HepG2 (cell line): ENCODE measurements around the gene ARL11. TPM values are rescaled to one million over a fixed set of nuclear protein-coding genes. Genes with fewer than 3 reads are reported as not detected.

Experiments
- CHCHD3 ChIP-seq: sonication (generic); formaldehyde crosslinking; IDR thresholded peaks from 2 replicates; pipeline ENCODE4 v1.8.0; 2022; ENCODE audit warnings: mild to moderate bottlenecking, missing genetic modification reagents, moderate library complexity
- CTCF ChIP-seq: sonication (generic); formaldehyde crosslinking; IDR thresholded peaks from 2 replicates; pipeline ENCODE4 v1.5.0; 2020; ENCODE audit warnings: mild to moderate bottlenecking, missing genetic modification reagents, moderate library complexity
- FOXA1 ChIP-seq, 2 experiments: fragments of 450-650 bp in 1 of 2; sonication (generic) in 1 of 2; formaldehyde crosslinking in 1 of 2; IDR thresholded peaks; 2 replicates each; pipeline versions ENCODE4 v1.4.0 to v1.6.1; 2016 to 2020; ENCODE audit warnings: missing genetic modification reagents in 1 of 2
- KLF13 ChIP-seq: sonication (generic); formaldehyde crosslinking; IDR thresholded peaks from 2 replicates; pipeline ENCODE4 v1.4.0; 2020; ENCODE audit warnings: mild to moderate bottlenecking, missing genetic modification reagents
- MBNL3 ChIP-seq: fragments of 250-450 bp; sonication (Bioruptor Pico); conservative IDR thresholded peaks from 2 replicates; pipeline ENCODE4 v1.8.0; 2022; ENCODE audit warnings: mild to moderate bottlenecking, inconsistent platforms
- MTF1 ChIP-seq: sonication (generic); formaldehyde crosslinking; IDR thresholded peaks from 2 replicates; pipeline ENCODE4 v1.5.0; 2020; ENCODE audit warnings: missing genetic modification reagents
- NR1H2 ChIP-seq: sonication (generic); formaldehyde crosslinking; IDR thresholded peaks from 2 replicates; pipeline ENCODE4 v1.8.1; 2022; ENCODE audit warnings: low read depth, missing genetic modification reagents, borderline replicate concordance
- POGZ ChIP-seq: sonication (generic); formaldehyde crosslinking; IDR thresholded peaks from 2 replicates; pipeline ENCODE4 v1.4.0; 2020; ENCODE audit warnings: mild to moderate bottlenecking, missing genetic modification reagents
- RAD21 ChIP-seq: fragments of 450-650 bp; formaldehyde crosslinking; IDR thresholded peaks from 2 replicates; pipeline ENCODE4 v1.5.0; 2020; ENCODE audit warnings: mild to moderate bottlenecking
- RBAK ChIP-seq: sonication (generic); formaldehyde crosslinking; IDR thresholded peaks from 2 replicates; pipeline ENCODE4 v1.5.1; 2020; ENCODE audit warnings: mild to moderate bottlenecking, missing genetic modification reagents
- SYNCRIP ChIP-seq: fragments of 200-400 bp; formaldehyde crosslinking; IDR thresholded peaks from 2 replicates; pipeline ENCODE4 v1.6.1; 2018; ENCODE audit warnings: mild to moderate bottlenecking, low read depth, low read length; ENCODE audit not compliant: insufficient read depth
- THRA ChIP-seq: sonication (generic); formaldehyde crosslinking; IDR thresholded peaks from 2 replicates; pipeline ENCODE4 v1.4.0; 2020; ENCODE audit warnings: missing genetic modification reagents, borderline replicate concordance
- ZBTB44 ChIP-seq: sonication (generic); formaldehyde crosslinking; IDR thresholded peaks from 2 replicates; pipeline ENCODE4 v1.4.0; 2020; ENCODE audit warnings: missing genetic modification reagents
- ZFP1 ChIP-seq: IDR thresholded peaks from 2 replicates; pipeline ENCODE4 v1.6.1; 2016
- ZMYM2 ChIP-seq: sonication (generic); formaldehyde crosslinking; IDR thresholded peaks from 2 replicates; pipeline ENCODE4 v1.8.0; 2022; ENCODE audit warnings: mild to moderate bottlenecking, missing genetic modification reagents
- ZNF12 ChIP-seq: sonication (generic); formaldehyde crosslinking; IDR thresholded peaks from 2 replicates; pipeline ENCODE4 v1.5.0; 2020; ENCODE audit warnings: missing genetic modification reagents
- ZNF253 ChIP-seq: sonication (generic); formaldehyde crosslinking; IDR thresholded peaks from 2 replicates; pipeline ENCODE4 v1.8.0; 2022; ENCODE audit warnings: mild to moderate bottlenecking, missing genetic modification reagents, borderline replicate concordance
- ZNF501 ChIP-seq: sonication (generic); formaldehyde crosslinking; IDR thresholded peaks from 2 replicates; pipeline ENCODE4 v1.5.1; 2020; ENCODE audit warnings: mild to moderate bottlenecking, moderate library complexity, missing genetic modification reagents
- ZNF747 ChIP-seq: sonication (generic); formaldehyde crosslinking; IDR thresholded peaks from 2 replicates; pipeline ENCODE4 v1.8.1; 2023; ENCODE audit warnings: missing genetic modification reagents, mild to moderate bottlenecking, borderline replicate concordance
- ZNF766 ChIP-seq: sonication (generic); formaldehyde crosslinking; IDR thresholded peaks from 2 replicates; pipeline ENCODE4 v1.5.0; 2020; ENCODE audit warnings: missing genetic modification reagents, borderline replicate concordance
- ZNF790 ChIP-seq: sonication (generic); formaldehyde crosslinking; IDR thresholded peaks from 2 replicates; pipeline ENCODE4 v1.8.0; 2022; ENCODE audit warnings: missing genetic modification reagents, mild to moderate bottlenecking, borderline replicate concordance
- ZNF816 ChIP-seq: sonication (generic); formaldehyde crosslinking; IDR thresholded peaks from 2 replicates; pipeline ENCODE4 v1.8.0; 2022; ENCODE audit warnings: missing genetic modification reagents, mild to moderate bottlenecking, borderline replicate concordance
- ZSCAN31 ChIP-seq: sonication (generic); formaldehyde crosslinking; IDR thresholded peaks from 2 replicates; pipeline ENCODE4 v1.5.0; 2020; ENCODE audit warnings: low read depth, mild to moderate bottlenecking, missing genetic modification reagents
- polyA plus RNA-seq, 8 experiments: library from polyadenylated mRNA; depleted of rRNA in 3 of 8; stranded (reverse) in 7 of 8; unstranded in 1 of 8; fragments of >200 nt; fragmentation: Illumina TruSeq in 4 of 8; extraction: Trizol in 4 of 8; gene quantifications; 2 replicates each; pipeline versions ENCODE4 v1.2.1 to v1.2.3, GENCODE V29; 2011 to 2016; ENCODE audit warnings: low read depth in 4 of 8, missing spikeins in 1 of 8, mixed read lengths in 1 of 8; ENCODE audit not compliant: insufficient read depth in 1 of 8
- total RNA-seq, 5 experiments: library from RNA; depleted of rRNA; stranded (reverse); fragments of >200 nt; fragmentation: Illumina TruSeq; extraction: Trizol; gene quantifications; 2 replicates each; pipeline ENCODE4 v1.2.3, GENCODE V29; 2016; ENCODE audit warnings: low read depth in 1 of 5
- TF ChIP-seq, protein P1 (sequence below): sonication (generic); formaldehyde crosslinking; IDR thresholded peaks from 2 replicates; pipeline ENCODE4 v1.5.1; 2020; ENCODE audit warnings: missing genetic modification reagents, mild to moderate bottlenecking, borderline replicate concordance

Gene ARL11
- total and polyA plus RNA-seq, 2 of the 13 experiments (the other 11 are each of a cell fraction or from before 2014, with no cell fraction given): 0.04 to 0.22 TPM

DNA sequence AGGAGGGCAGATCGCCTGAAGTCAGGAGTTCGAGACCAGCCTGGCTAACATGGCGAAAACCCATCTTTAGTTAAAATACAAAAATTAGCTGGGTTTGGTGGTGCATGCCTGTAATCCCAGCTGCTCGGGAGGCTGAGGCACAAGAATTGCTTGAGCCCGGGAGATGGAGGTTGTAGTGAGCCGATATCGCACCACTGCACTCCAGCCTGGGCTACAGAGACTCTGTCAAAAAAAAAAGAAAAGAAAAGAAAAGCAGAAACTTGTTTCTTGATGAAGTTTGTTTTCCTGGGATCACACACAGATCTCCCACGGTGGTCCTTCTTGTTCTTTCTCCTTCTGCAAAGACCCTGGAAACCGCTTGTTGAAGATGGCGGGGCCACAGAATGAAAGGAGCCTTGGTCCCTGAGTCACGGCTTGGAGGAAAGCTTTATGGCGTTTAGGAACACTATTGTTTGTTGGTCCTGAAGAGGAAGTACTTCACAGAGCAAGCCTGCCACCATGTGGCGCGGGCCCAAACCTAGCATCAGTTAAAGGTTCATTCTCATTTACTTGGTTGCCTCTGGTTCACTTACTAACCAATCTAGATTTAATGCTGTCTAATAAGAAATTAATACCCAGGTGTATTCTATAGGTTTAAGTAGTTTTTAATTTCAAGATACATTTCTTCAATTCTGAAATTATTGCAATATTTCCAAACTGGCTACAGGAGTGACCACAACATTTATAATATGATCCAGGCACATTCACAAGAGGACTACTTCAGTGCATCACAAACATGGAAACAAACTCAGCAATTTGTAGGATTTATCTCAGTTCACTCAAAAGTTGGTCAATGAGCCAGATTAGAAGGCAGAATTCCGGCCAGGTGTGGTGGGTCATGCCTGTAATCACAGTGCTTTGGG lies 21.3 kb upstream of the ARL11 start (continued):
- TF ChIP-seq CTCF (CRISPR knock-in tag) (peak; percentile 91), ZNF501 (CRISPR knock-in tag) (peak; percentile 51; the same call in 1 of the 2 replicates), ZSCAN31 (no peak), CHCHD3 (CRISPR knock-in tag) (no peak), MTF1 (CRISPR knock-in tag) (no peak), ZMYM2 (no peak), ZNF747 (CRISPR knock-in tag) (no peak), ZNF816 (CRISPR knock-in tag) (no peak), THRA (0 out of 2 replicates have a peak, but pooled peaks have one; percentile 14), POGZ (CRISPR knock-in tag) (peak; percentile 17; the same call in 1 of the 2 replicates), ZBTB44 (no peak), KLF13 (CRISPR knock-in tag) (no peak), ZNF790 (CRISPR knock-in tag) (no peak), RAD21 (CRISPR knock-in tag) (peak; percentile 88), ZNF12 (CRISPR knock-in tag) (no peak), ZFP1 (CRISPR knock-in tag) (no peak), ZNF766 (CRISPR knock-in tag) (no peak), FOXA1 (IDR thresholded peaks at IDR 0.05) (no peak), FOXA1 (CRISPR knock-in tag; IDR thresholded peaks at IDR 0.05) (no peak), MBNL3 (CRISPR knock-in tag) (no peak), SYNCRIP (no peak), NR1H2 (CRISPR knock-in tag) (no peak), ZNF253 (CRISPR knock-in tag) (no peak), RBAK (CRISPR knock-in tag) (no peak)
- TF ChIP-seq, protein P1, sequence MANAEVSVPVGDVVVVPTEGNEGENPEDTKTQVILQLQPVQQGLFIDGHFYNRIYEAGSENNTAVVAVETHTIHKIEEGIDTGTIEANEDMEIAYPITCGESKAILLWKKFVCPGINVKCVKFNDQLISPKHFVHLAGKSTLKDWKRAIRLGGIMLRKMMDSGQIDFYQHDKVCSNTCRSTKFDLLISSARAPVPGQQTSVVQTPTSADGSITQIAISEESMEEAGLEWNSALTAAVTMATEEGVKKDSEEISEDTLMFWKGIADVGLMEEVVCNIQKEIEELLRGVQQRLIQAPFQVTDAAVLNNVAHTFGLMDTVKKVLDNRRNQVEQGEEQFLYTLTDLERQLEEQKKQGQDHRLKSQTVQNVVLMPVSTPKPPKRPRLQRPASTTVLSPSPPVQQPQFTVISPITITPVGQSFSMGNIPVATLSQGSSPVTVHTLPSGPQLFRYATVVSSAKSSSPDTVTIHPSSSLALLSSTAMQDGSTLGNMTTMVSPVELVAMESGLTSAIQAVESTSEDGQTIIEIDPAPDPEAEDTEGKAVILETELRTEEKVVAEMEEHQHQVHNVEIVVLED (CRISPR knock-in tag): no peak
